HG03521 (cell line): ENCODE results near the gene ANKRD28.
A peak's percentile ranks its signal among the peaks of the same experiment; 100 is the strongest.
"Not testable (repeated sequence)": the region's sequence is repeated elsewhere in the genome, so short reads cannot be mapped to it uniquely, and the experiment has no call there.

Experiments
- ATAC-seq: cut with Tn5 transposase; IDR thresholded peaks from one replicate; pipeline ENCODE4 v1.9.1; 2021; ENCODE audit warnings: mild to moderate bottlenecking, moderate library complexity; ENCODE audit not compliant: unreplicated experiment

The ANKRD28 gene

DNA sequence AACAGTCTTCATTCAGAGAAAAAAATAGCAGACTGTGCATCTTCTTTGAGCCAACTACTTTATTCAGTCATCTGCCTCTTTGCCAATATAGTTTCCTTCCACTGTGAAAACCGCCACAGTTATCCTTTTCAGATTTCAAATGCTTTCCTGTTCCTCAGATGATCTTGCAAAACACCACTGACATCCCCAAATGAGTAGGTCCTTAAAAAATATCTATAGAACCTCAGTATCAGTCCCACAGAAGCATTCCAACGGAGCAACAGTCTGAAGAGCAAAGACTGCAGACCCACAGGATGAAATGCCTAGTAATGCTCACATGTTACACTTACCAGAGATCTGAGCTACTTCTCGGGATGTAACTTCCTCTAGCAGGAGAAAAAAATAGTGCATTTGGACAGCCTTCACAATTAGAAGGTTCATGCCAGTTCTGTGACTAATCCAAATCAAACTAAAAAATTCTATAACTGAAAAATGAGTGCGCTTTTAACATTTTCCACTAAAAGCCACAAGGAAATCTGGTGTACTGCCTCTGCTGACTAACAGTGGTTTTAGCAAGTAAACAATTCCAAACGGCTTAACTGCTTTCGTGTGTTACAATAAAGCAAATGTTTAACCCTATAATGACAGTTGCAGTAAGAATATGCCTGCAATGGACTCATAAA lies at the start of gene ANKRD28:
Gene ANKRD28, minus strand, starts transcription at position 338 of the 662 bp plus-strand sequence. CDS start 1,458 bp downstream, outside the sequence.
- no peak for ATAC-seq

GRCh38 chr3:15847239-15847638 lies 49.5 kb upstream of the ANKRD28 start:
- ATAC-seq: no peak

- no peak for ATAC-seq
Measured at GRCh38 chr3:15846606-15847005, 48.8 kb upstream of the ANKRD28 start.

GRCh38 chr3:15845475-15845874 lies 47.7 kb upstream of the ANKRD28 start:
- no peak for ATAC-seq

DNA sequence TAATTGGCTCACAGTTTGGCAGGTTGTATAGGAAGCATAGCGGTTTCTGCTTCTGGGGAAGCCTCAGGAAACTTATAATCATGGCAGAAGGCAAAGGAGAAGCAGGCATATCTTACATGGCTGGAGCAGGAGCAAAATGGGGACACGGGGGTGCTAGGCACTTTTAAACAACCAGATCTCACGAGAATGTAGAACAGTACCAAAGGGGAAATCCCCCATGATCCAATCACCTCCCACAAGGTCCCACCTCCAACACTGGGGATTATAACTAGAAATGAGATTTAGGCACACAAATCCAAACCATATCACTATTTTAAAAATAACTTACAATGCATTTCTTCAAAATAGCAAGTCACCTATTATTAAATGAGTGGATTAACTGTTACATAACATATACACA lies 47.1 kb upstream of the ANKRD28 start:
- no peak for ATAC-seq

GRCh38 chr3:15841091-15841973 lies 43.6 kb upstream of the ANKRD28 start:
- ATAC-seq: not testable (repeated sequence)

DNA sequence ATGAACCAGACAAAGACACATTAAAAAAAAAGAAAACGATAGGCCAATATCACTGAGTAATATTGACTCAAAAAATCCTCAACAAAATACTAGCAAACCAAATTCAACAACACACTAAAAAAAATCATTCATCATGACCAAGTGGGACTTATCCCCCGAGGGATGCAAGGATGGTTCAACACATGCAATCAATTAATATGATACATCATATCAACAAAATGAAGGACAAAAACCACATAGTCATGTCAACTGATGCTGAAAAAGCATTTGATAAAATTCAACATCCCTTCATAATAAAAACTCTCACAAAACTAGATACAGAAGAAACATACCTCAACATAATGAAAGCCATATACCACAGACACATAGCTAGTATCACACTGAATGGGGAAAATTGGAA lies 41.8 kb upstream of the ANKRD28 start:
- no peak for ATAC-seq

DNA sequence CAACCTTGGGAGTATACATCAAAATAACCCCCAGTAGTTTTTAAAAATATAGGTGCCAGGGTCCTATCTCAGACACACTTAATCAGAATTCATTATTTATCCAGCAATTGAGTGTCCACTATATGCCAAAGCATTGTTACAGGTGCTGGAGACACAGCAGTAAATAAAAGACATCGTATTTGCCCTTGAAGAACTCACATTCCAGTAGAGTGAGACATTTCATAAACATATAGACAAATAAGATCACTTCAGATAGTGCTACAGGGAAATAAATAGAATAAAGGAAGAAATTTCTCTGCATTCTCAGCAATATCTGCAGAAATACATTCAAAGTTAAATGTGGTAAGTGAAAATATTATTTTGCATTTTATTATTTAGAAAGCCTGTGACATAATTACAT lies 34.1 kb upstream of the ANKRD28 start:
- no peak for ATAC-seq

DNA sequence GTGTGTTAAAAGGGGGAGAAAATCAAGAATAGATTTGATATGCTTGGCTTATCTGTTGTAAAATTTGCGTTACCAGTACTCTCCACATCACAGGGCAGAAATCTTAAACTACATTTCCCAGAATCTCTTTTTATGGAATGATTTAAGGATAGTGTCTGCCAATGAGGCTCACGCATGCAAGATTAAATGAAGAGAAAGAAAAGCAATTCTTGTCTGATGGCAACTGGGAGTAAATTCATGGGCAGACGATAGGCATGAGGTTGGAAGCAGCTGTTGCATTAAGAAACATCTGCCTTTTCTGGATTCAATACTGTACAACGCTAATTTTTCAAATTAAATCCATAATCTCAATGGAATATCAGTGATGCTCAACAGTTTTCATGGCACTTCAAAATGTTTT lies 27.2 kb upstream of the ANKRD28 start:
- no peak for ATAC-seq

GRCh38 chr3:15823092-15823491 lies 25.3 kb upstream of the ANKRD28 start:
- no peak for ATAC-seq

- no peak for ATAC-seq
Measured at GRCh38 chr3:15822281-15822680, 24.5 kb upstream of the ANKRD28 start.

DNA sequence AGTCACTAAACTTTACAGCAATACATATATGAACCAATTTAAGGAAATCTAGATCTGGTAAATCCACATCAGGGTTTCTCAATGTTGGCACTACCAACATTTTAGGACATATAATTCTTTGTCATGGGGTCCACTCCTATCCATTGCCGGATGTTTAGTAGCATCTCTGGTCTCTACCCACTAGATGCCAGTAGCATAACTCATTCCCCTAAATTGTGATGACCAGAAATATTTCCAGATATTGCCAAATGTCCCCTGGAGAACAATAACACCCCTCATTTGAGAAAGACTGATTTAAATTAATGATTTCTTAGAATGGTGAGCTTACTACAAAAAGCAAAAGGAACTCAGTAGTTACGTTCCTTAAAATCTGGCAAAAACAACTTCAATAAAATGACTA lies 23.1 kb upstream of the ANKRD28 start:
- ATAC-seq: no peak

GRCh38 chr3:15819576-15819975 lies 21.8 kb upstream of the ANKRD28 start:
- no peak for ATAC-seq

- ATAC-seq: no peak
Measured at GRCh38 chr3:15819043-15819442, 21.3 kb upstream of the ANKRD28 start.

- ATAC-seq: no peak
Measured at GRCh38 chr3:15815696-15816095, 17.9 kb upstream of the ANKRD28 start.

DNA sequence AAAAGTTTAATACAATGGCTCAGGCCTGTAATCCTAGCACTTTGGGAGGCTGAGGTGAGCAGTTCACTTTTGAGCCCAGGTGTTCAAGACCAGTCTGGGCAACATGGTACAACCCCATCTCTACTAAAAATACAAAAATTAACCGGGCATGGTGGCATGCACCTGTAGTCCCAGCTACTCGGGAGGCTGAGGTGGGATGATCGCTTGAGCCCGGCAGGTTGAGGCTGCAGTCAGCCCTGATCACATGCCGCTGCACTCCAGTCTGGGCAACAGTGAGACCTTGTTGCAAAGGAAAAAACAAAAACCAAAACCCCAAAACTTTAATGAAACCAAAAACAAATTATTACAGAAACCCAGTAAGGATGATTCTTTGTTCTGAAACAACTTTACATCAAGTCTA lies 15.3 kb upstream of the ANKRD28 start:
- not testable (repeated sequence) for ATAC-seq

- ATAC-seq: no peak
Measured at GRCh38 chr3:15812183-15812582, 14.4 kb upstream of the ANKRD28 start.

DNA sequence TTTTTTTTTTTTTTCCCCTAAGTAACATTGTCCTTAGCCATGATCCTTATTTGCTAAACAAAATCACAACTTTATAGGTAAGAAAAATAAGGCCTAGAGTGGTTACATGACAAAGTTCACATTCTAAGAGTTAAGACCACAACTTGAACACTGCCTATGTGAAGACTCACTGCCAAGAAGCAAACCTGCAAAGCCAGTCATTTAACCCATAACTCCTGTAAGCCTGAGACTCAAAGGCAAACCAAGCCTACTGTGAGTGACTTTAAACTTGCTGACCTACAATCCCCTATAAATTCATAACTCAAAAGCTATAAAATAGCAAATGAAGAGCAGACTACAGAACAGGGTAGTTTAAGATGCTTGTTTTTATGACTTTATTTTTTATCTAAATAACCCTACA lies 12.9 kb upstream of the ANKRD28 start:
- ATAC-seq: no peak

GRCh38 chr3:15809313-15809712 lies 11.5 kb upstream of the ANKRD28 start:
- no peak for ATAC-seq

DNA sequence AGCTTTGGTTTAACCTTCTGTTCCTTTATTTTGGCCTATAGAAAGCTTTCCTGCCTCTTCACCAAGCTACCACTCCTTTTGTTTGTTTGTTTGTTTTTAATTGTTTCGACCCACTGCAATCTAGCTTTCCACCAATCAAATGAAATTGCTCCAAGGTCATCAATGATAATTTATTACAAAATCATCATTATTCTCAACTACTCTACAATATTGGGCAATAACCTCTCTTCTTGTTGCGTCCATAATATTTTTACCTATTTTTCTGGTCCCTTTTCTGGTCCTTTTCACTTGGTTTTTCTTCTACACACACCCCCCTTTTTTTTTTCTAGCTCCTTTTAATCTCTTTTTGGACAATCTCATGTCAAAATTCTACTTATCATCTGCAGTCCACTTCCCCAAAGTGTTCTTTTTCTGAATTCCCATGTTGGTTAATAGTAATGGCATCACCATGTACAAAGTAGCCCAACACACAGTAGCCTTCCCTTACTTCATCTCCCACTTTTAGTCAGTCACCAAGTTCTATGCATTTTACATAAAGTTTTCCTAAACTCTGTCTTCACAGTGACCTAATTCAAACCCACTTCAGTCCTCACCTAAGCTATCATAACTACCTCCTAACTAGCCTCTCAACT lies 11.0 kb upstream of the ANKRD28 start:
- ATAC-seq: no peak

DNA sequence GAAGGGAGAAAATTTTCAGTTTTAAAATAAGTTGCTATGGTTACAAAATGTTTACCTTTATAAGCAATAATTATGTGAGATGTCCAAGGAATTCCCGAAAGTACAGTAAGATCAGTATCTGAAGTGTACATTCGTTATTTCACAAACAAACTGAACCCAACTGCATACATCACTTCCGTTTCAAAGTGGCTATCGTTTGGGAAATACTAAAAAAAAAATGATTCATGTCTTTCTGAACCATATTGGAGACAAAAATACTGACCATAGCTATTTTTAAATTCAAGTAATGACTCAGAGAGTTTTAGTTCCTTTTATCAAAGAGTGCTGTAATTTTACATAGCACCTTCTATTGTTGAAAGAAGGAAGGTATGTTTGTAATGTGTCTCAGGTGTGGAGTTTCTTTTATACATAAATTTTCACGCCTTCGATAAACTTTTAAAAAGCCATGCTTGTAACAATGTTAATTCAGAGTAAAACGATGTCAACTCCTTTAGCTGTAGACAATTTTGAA lies 8.0 kb upstream of the ANKRD28 start:
- ATAC-seq: peak; percentile 74
